ENCODE results near the gene IFNA4.

- no peak for TF ChIP-seq CTCF (IDR thresholded peaks at IDR 0.05 in 2 of 3, conservative IDR thresholded peaks at IDR 0.05 in 1 of 3; ENCODE audit: borderline replicate concordance in 1 of 3, insufficient read depth in 1 of 3, low read depth in 2 of 3, low read length in 2 of 3)
- TF ChIP-seq EZH2phosphoT487 (IDR thresholded peaks at IDR 0.05; ENCODE audit: borderline replicate concordance): no peak
Observed at GRCh38 chr9:21234153-21234687, 46.8 kb upstream of the IFNA4 start.
